Stimulated activated CD8-positive, alpha-beta memory T cell treated with anti-CD3 and anti-CD28 coated beads, Interleukin-12 subunit alpha, Interleukin-12 subunit beta, amount 100 ng/mL, for 24 hours (primary cell): ENCODE results near the gene EVL.
"Not testable (repeated sequence)": the region's sequence is repeated elsewhere in the genome, so short reads cannot be mapped to it uniquely, and the experiment has no call there.

Source experiments
- DNase-seq: peaks from one replicate; pipeline ENCODE4 v3.0.0-alpha.2; 2020; ENCODE audit errors: extremely low read depth

The EVL gene, protein sequence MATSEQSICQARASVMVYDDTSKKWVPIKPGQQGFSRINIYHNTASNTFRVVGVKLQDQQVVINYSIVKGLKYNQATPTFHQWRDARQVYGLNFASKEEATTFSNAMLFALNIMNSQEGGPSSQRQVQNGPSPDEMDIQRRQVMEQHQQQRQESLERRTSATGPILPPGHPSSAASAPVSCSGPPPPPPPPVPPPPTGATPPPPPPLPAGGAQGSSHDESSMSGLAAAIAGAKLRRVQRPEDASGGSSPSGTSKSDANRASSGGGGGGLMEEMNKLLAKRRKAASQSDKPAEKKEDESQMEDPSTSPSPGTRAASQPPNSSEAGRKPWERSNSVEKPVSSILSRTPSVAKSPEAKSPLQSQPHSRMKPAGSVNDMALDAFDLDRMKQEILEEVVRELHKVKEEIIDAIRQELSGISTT

DNA sequence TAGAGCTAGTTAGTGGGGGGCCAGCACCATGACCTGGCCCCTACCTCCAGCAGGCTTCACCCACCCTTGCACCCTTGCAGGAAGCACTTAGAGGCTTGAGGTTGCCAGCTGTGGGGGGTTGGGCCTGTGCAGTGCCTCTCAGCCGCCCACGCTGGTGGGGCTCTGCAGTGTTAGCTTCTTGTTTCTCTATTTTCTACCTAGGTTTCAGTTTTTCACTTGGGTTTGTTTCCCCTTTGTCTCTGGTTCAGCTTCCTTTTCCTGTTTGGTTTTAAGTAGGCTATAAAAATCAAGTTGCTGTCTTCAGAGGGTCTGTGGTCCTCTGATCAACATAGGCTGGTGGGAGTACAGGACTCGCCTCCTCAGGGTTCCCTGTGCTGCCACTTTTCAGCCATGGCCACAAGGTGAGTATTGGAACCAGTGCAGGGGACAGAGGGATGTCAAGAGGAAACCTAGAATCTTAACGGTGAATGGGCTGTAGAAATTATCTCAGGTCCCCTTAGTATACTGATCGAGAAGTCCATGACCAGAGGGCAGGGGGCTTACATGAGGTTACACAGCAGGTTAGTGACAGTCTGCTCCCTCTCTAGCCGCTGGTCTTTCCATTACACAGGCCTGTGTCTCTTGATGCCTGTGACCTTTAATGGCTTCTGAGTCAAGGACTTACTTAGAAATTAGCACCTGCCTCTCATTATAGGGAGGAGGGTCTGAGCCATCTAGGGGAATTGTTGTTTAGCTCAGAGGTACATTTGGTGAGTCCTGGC, at the start of gene EVL:
Gene EVL (plus strand): TSS at position 312 of the 761 bp plus-strand sequence. CDS start 79 bp downstream, at position 391.
- no peak for DNase-seq

DNA sequence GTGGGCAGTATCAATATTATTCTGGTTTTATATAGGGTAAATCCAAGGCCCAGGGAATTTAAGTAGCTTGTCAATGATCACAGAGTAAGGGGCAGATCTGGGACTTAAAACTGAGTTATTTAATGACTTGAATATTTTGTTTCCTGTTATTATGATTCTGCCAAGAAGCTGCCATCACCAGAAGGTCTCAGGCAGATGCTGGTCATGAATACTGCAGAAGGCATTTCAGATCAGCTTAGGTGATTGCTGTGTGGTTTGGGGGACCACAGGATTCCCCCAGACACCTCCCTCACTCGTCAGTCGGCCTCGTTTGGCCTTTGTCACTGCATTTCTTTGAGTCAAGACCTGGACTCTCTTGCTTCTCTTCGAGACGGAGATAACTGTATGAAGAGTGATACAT, 47.7 kb upstream of the EVL start:
- no peak for DNase-seq

DNA sequence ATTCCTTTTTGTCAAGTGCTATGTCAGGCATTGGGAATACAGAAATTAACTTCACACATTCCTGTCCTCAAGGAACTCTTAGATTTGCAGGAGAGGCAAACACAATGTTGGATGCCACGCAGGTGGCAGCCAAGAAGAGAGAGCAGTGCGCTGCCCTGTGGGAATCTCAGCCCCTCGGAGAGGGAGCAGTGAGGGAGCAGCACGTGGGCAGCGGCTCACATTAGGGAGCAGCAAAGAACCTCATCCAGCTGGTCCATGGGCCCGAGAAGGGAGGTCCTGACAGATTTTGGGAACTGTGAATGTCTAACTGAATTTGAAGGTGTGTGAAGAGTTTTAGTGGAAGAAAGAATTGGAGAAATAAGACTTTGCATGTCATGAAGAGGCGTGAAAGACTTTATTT, 47.2 kb upstream of the EVL start:
- DNase-seq: no peak

DNA sequence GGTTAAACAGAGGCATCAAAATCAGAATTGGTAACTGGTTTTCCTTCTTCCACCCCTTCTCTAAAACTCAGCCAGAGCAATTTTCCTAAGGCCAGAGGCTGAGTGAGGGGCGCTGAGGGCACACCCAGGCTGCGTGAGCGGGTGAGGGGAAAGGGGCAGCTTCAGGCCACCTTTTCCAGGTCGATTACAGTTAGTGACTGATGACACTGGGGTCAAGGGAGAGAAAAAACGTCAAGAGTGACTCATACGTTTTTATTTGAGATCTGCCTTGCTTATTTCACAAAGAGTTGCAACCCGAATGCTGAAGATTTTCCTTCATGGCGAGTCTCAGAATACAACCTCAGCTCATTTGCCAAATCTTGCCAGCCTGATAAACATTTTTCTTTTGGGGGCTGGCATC, 46.7 kb upstream of the EVL start:
- DNase-seq: no peak

DNA sequence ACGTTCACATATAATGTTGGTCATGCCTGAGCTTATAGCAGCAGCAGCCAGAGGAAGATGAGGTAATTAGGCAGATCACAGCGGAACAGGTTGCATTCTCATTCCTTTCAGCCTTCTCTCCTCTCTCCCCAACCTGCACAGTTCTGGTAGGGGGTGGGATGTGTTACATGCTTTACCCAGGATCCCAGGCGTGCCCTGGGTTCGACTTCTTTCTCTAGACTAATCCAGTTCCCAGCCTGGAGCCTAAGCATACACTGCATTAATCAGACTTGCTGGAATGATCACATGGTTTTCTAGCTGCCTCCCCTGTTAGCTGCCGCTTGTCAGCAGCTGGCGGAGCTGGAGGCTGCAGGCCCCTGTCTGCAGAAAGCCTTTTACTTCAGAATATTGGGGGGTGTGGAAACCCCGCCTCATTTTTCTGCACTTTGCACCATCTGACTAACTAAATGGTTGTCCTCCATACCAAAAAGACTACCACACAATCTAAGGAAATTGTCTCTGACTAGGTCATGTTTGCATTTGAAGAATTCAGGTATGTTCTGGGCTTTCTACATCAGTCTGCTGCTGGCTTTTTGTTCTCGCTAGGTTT, 46.0 kb upstream of the EVL start:
- no peak for DNase-seq

DNA sequence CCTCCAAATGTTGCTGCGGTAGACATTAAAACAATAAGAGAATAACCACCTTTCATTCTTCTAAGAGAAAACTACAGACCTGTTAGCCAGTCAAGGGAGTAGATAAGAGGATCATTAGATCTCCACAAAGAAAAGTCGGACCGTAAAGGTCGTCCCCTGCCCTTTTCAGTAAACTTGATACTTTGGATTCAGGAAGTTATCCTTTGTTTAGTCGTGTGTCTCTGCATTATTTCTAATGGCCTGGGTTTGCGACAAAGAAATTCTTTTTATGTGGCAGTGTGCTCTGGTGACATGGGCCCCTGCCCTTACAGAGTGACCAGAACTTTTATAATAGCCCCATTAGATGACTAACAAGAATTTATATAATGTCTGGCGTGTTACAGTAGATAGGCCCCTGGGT, 44.6 kb upstream of the EVL start:
- no peak for DNase-seq

DNA sequence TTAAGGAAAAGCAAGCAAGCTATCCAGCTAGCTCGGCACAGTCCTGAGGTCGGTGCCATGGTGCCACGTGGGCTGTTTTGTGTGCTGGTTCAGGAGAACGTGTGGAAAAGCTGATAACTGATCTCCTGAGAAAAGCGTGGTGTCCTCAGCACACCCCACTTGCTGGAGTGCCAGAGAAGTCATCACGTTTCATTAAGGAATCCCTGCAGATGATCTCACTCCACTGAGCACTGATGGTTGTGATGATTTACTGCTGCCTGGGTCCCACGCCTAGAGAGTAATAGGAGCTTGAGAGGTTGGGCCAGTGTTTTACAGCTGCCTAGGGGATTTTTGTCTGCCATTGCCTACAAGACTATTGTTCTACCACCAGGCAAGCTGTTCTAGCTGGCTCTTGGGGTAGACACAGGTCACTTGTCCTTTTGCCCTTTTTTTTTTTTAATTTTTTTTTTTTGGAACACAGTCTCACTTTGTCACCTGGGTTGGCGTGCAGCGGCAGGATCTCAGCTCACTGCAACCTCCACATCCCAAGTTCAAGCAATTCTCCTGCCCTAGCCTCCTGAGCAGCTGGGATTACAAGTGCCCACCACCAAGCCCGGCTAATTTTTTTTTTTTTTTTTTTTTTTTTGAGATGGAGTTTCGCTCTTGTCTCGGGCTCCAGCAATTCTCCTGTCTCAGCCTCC, 42.3 kb upstream of the EVL start:
- DNase-seq: no peak

DNA sequence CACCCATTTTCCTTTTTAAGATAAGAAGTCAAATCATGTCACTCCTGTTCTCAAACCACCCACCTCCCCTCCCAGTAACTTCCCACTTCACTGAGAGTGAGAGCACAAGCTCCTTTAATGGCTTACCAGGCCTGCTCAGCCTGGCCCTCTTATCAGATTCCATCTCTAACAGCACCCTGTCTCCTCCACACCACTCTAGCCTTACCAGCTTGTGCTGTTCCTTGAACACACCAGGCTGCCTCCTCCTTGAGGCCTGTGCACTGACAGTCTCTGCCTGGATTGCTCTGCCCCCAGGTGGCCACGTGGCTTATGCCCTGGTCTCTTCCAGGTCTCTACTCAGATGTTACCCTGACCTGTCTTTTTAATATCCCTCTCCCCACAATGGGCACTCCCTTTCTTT, 40.1 kb upstream of the EVL start:
- DNase-seq: no peak

DNA sequence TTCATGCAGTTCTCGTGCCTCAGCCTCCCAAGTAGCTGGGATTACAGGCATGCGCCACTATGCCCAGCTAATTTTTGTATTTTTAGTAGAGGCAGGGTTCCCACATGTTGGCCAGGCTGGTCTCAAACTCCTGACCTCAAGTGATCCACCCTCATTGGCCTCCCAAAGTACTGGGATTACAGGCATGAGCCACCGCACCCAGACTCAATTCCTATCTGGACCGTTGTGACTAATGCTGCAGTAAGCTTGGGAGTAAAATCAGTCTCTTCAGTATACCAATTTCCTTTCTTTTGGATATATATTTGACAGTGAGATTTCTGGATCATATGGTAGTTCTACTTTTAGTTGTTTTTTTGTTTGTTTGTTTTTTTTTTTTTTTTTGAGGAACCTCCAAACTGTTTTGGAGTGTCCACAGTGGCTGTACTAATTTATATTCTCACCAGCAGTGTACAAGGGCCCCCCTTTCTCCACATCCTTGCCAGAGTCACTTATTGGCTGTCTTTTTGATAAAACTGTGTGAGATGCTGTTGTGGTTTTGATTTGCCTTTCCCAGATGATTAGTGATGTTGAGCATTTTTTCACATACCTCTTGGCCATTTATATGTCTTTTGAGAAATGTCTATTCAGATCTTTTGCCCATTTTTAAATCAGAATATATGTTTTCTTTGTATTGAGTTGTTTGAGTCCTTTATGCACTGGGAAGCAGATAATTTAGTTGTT, 37.3 kb upstream of the EVL start:
- no peak for DNase-seq

DNA sequence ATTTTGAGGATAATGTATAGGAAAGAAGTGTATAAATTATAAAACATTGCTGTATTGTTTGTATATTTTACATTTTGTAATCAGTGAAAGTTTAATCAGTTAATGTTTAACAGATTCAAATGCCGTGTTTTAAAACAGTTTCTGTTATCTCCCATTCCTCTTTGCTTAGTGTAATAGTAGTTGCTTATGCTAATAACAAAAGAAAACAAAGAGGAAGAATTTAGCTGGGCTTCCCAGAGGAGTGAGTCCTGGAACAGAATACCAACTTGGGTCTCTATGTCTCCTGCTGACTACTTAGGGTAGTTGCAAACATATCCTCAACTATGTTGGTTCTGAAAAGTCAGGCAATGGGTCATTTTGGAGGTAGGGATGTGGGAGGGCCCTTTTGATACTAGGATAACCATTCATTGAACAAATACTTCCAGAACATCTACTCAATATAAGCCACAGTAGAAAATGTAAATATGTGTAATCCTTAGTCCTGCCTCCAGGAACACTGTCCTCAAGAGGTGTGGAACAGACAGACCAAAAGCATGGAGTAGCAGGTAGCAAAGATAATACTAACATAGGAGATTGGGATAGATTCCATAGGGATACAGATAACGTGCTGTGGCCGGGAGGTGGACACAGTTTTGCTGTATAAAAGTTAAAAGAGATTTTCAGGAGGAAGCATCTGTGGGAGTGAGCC, 36.1 kb upstream of the EVL start:
- DNase-seq: no peak

DNA sequence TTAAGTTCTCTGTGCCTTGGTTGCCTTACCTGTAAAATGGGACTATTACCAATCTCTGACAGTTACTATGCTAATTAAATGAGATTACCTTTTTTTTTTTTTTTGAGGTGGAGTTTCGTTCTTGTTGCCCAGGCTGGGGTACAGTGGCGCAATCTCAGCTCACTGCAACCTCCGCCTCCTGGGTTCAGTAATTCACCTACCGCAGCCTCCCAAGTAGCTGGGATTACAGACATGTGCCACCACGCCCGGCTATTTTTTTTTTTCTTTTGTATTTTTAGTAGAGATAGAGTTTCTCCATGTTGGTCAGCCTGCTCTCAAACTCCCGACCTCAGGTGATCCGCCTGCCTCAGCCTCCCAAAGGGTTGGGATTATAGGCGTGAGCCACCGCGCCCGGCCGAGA, 35.2 kb upstream of the EVL start:
- not testable (repeated sequence) for DNase-seq

DNA sequence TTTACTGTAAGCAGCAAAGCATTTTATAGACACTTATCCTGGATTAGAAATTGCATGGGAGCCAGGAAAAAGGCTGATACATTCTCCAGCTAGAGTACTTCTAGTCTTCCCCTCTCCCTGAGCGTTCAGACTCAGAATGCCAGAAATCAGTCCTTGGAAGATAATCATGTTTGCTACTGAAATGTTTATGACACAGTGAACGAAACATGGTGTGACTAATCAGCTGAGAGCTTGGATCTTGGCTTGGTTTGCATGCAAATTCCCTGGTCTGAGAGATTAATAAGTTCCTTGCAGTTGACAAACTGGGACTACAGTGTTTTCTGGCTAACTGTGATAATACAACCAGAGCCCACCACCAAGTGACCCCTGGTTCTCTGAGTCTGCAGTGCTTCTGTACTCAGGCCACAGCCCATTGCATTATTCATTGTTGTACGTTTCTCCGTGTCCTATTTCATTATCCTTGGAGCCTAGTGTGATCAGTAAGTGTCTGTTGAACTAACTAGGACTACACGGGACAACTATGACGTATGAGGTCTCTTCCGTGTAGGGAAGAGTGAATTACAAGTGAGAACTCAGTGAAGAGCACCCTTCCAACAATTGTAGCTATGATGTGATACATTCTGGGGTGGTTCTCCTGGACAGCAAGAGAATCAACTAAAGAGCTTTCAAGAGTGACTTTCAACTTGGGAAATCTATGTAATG, 34.6 kb upstream of the EVL start:
- no peak for DNase-seq

DNA sequence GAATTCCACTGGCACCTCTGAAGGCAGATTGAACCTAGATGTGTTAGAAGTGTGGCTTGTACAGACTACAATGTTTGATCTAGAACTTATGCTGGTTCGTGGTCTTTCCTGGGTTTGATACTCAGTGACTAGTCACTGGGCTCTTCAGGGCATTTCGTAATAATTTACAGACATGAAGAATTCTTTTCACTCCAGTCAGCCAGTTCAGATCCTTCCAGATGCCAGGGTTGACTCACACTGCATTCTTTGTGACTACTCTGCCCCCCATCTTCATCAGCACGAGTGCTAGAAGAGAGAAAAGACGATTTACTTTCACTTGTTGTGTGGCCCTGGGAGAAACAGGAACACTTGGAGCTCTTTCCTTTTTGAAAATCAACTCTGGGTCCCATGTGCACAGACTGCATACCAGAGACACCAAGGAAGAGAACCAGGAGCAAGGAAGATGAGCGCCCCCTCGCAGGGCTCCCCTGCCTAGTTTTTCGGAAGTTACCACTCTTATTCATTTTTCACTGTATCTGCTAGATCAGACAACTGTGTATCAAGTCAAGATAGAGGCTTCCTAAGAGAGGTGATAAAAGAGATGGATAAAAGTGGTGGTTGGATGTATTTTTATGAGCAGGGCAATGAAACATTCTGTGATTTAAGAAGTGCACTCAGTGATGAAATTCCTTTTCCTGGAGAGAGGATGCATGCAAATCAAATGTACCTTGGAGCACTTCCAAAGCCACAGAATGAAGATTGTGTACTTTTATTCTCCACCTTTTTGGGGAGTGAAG, 33.5 kb upstream of the EVL start:
- DNase-seq: no peak

DNA sequence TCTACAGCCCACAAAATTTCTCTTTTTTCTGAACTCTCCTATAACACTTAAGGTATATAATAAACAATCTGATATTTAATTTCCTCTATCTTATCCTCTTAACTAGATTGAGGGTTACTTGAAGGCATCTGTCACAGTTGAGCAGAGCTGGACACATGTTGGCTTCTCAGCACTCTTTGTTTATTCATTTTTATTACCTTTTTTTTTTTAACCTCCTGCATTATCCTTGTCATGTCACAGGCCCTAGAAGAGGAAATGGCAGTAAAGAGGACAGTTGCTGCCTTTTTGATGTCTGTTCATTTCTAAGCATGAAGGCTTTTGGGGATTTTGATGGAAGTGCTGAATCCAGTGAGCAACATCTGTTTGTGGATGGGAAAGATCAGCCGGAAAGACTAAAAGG, 32.5 kb upstream of the EVL start:
- no peak for DNase-seq

DNA sequence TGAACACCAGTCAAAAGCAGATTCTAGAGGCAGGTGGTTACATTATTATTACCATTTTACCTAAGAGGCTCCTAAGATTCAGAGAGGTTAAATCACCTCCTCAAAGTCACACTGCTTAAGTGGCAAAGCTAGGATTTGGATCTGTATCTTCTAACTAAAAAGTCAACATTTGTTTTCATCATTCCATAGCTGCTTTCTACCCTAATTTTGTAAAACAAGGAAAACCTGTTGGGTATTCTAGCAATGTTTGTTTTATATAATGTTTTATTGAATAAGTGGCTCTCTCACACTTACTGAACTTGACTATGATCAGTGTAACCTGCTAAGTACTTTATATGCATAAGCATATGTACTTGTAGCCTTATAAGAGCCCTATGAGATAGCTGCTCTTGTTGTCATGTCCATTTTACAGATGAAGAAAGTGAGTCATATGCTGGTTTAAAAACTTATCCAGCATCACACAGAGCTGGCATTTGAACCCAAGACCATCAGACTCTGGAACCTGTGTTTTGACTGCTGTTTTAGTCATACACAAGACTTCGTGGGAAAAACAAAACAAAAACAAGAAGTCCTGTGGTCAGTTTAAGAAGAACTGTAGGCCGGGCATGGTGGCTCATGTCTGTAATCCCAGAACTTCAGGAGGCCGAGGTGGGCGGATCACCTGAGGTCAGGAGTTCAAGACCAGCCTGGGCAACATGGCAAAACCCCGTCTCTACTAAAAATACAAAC, 31.7 kb upstream of the EVL start:
- no peak for DNase-seq

DNA sequence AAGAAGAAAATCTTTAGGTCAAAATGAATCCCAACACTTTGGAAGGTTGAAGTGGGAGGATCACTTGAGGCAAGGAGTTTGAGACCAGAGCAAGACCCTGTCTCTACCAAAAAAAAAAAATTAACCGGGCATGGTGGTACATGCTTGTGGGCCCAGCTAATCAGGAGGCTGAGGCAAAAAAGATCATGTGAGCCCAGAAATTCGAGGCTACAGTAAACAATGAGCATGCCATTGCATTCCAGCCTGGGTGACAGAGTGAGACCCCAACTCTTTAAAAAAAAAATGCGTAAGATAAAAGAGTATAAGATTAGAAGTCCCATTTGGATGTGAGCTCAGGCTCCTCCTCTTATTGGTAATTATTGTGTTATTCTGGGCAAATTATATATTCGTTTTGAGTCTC, 30.8 kb upstream of the EVL start:
- no peak for DNase-seq

DNA sequence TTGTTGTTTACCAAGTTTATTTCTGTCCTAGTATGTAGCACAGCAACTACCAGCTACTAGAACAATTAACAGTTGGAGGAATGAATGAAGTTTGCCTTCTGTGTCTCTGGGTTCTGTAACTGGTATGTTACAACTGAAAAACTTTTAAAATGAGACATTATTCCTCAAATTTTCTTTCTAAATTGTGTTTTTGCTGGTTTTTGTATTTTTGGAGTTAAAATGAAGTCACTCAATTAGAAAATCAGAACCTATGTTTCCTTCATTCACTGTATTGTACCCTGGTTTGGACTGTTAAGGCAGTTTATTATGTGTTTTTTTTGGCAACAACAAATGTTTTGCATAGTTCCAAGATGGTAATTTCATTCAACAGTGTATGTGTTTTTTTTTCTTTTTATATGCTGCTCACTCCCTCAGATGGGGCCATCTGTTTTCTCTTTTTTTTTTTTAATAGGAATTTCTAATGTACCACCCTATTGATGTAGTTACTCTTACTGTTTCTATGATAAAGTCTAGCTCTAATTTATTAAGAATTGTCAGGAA, 30.2 kb upstream of the EVL start:
- no peak for DNase-seq

DNA sequence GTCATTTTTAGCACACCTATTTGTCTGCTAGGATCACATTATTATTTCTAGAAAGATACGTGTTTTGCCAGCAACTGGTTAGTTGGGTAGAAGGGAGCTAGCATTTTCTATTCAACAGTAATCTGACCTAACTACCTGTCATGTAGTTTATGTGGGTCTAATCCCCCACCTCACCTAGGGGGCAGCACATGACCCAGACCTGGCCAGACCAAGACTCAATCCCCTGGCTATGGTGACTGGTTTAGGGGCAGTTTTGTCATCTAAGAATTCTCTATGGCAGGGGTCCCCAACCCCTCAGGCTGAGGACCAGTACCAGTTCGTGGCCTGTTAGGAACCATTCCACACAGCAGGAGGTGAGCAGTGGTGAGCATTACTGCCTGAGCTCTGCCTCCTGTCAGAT, 29.5 kb upstream of the EVL start:
- DNase-seq: no peak

DNA sequence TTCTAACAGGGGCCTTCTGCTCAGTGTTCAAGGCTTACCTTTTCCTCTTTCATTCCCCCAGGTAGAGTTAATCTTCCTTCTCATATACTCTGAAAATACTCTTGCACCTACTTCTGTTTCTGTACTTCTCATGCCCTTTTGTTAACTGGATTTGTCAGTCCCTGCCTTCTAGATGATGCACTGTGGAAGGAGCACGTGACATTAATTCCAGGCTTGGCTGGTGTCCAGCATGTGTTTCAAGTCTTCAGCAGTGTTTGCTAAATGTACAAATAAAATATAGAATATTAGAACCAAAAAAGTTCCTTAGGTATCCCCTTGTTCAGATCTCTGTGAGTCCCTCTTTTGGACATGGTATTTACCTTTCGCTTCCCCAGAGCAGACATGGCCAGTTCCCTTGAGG, 27.9 kb upstream of the EVL start:
- no peak for DNase-seq
